Measurements from ENCODE around the gene TNFRSF8.

Gene TNFRSF8

GRCh38 chr1:12113433-12114339, 50.6 kb downstream of the TNFRSF8 start:
- H2BK120ac ChIP-seq (ENCODE audit: low read depth, low read length), result no peak overlapping the region
- no peak overlapping the region for H3K23ac ChIP-seq (ENCODE audit: low read depth, low read length, poor library complexity)
- peaks cover 0 to 23% (median 0%) of the 10 kb centered on the region in 3 experiments for H3K27me3 ChIP-seq (ENCODE audit: control insufficient read depth in 3 of 3, insufficient read depth in 3 of 3, low read depth in 1 of 3, low read length in 3 of 3)
- no peak overlapping the region for H2BK12ac ChIP-seq (ENCODE audit: low read length)
- H3K79me1 ChIP-seq (ENCODE audit: low read depth, low read length), result no peaks in the 10 kb centered on the region
- H3K4me2 ChIP-seq (ENCODE audit: insufficient read depth, low read length, poor library complexity, severe bottlenecking), result no peak overlapping the region
- H3K14ac ChIP-seq (ENCODE audit: low read length), result no peak overlapping the region
- no peak for DNase-seq (ENCODE audit: low spot score)
- WGBS, 2 donors (ENCODE audit: extremely low coverage in 2 of 2, insufficient read length in 2 of 2, insufficient replicate concordance in 1 of 2), result no CpG with 5 or more reads among the region's 7 CpGs
- no peak overlapping the region for H2AFZ ChIP-seq (ENCODE audit: low read length)
- H2BK5ac ChIP-seq (ENCODE audit: low read length), result no peak overlapping the region
- H4K8ac ChIP-seq (ENCODE audit: low read depth, low read length), result no peak overlapping the region
- no peak overlapping the region for H3K4me3 ChIP-seq (ENCODE audit: low read length in 2 of 2)
- H3K9ac ChIP-seq (ENCODE audit: low read depth, low read length, poor library complexity), result no peak overlapping the region
- H3K27ac ChIP-seq (replicated peaks; ENCODE audit: low read length), result no peak overlapping the region
- no peaks in the 10 kb centered on the region for H3K4me1 ChIP-seq (ENCODE audit: control insufficient read depth in 2 of 2, insufficient read depth in 1 of 2, low read depth in 1 of 2, low read length in 2 of 2)
- H3K18ac ChIP-seq (ENCODE audit: low read length), result no peak overlapping the region
- no peak overlapping the region for H4K91ac ChIP-seq (ENCODE audit: low read depth, low read length, poor library complexity)
- no peak overlapping the region for H2BK15ac ChIP-seq (ENCODE audit: low read length)
- H3K36me3 ChIP-seq (replicated peaks in 1 of 2; ENCODE audit: control insufficient read depth in 2 of 2, insufficient read depth in 2 of 2, low read length in 2 of 2), result no peaks in the 10 kb centered on the region
- no peak overlapping the region for H3K4ac ChIP-seq (ENCODE audit: low read length)
- H3K9me3 ChIP-seq (replicated peaks in 1 of 2; ENCODE audit: control insufficient read depth in 2 of 2, insufficient read depth in 1 of 2, low read depth in 1 of 2, low read length in 2 of 2), result no peaks in the 10 kb centered on the region
- no peak overlapping the region for H2AK5ac ChIP-seq (ENCODE audit: low read depth, low read length)

- no peaks in the 10 kb centered on the region for H3K4me1 ChIP-seq (ENCODE audit: control insufficient read depth in 2 of 2, insufficient read depth in 1 of 2, low read depth in 1 of 2, low read length in 2 of 2)
- no peak overlapping the region for H2BK12ac ChIP-seq (ENCODE audit: low read length)
- H2BK5ac ChIP-seq (ENCODE audit: low read length), result no peak overlapping the region
- no peaks in the 10 kb centered on the region for H3K79me1 ChIP-seq (ENCODE audit: low read depth, low read length)
- H3K9ac ChIP-seq (ENCODE audit: low read depth, low read length, poor library complexity), result no peak overlapping the region
- no peak overlapping the region for H3K4me3 ChIP-seq (ENCODE audit: low read length in 2 of 2)
- H3K9me3 ChIP-seq (replicated peaks in 1 of 2; ENCODE audit: control insufficient read depth in 2 of 2, insufficient read depth in 1 of 2, low read depth in 1 of 2, low read length in 2 of 2), result no peaks in the 10 kb centered on the region
- no peak overlapping the region for H3K4ac ChIP-seq (ENCODE audit: low read length)
- no peak overlapping the region for H3K23ac ChIP-seq (ENCODE audit: low read depth, low read length, poor library complexity)
- H4K91ac ChIP-seq (ENCODE audit: low read depth, low read length, poor library complexity), result no peak overlapping the region
- no peak for DNase-seq (ENCODE audit: low spot score)
- no peak overlapping the region for H3K14ac ChIP-seq (ENCODE audit: low read length)
- no peaks in the 10 kb centered on the region for H3K36me3 ChIP-seq (replicated peaks in 1 of 2; ENCODE audit: control insufficient read depth in 2 of 2, insufficient read depth in 2 of 2, low read length in 2 of 2)
- H2BK15ac ChIP-seq (ENCODE audit: low read length), result no peak overlapping the region
- no peak overlapping the region for H2AK5ac ChIP-seq (ENCODE audit: low read depth, low read length)
- no peak overlapping the region for H3K18ac ChIP-seq (ENCODE audit: low read length)
- no peak overlapping the region for H2BK120ac ChIP-seq (ENCODE audit: low read depth, low read length)
- no peak overlapping the region for H2AFZ ChIP-seq (ENCODE audit: low read length)
- H3K27me3 ChIP-seq (ENCODE audit: control insufficient read depth in 3 of 3, insufficient read depth in 3 of 3, low read depth in 1 of 3, low read length in 3 of 3), result peaks cover 0 to 17% (median 0%) of the 10 kb centered on the region in 3 experiments
- H4K8ac ChIP-seq (ENCODE audit: low read depth, low read length), result no peak overlapping the region
- H3K27ac ChIP-seq (replicated peaks; ENCODE audit: low read length), result no peak overlapping the region
- no peak overlapping the region for H3K4me2 ChIP-seq (ENCODE audit: insufficient read depth, low read length, poor library complexity, severe bottlenecking)
- no CpG with 5 or more reads among the region's 6 CpGs for WGBS, 2 donors (ENCODE audit: extremely low coverage in 2 of 2, insufficient read length in 2 of 2, insufficient replicate concordance in 1 of 2)
These were observed 51.2 kb downstream of the TNFRSF8 start for GRCh38 chr1:12114340-12114683.

GRCh38 chr1:12114916-12115315, 51.8 kb downstream of the TNFRSF8 start:
- H3K27me3 ChIP-seq (ENCODE audit: control insufficient read depth in 3 of 3, insufficient read depth in 3 of 3, low read depth in 1 of 3, low read length in 3 of 3), result peaks cover 0 to 11% (median 0%) of the 10 kb centered on the region in 3 experiments
- no CpG with 5 or more reads among the region's 9 CpGs for WGBS, 2 donors (ENCODE audit: extremely low coverage in 2 of 2, insufficient read length in 2 of 2, insufficient replicate concordance in 1 of 2)
- no peak overlapping the region for H3K14ac ChIP-seq (ENCODE audit: low read length)

GRCh38 chr1:12121212-12122003, 58.3 kb downstream of the TNFRSF8 start:
- Histone ChIP-seq H2BK15ac (ENCODE audit: low read length) (no peak overlapping the region), H3K23ac (ENCODE audit: low read depth, low read length, poor library complexity) (peak overlapping the region; percentile 62), H4K91ac (ENCODE audit: low read depth, low read length, poor library complexity) (no peak overlapping the region), H2BK120ac (ENCODE audit: low read depth, low read length) (no peak overlapping the region), H3K27me3 (ENCODE audit: control insufficient read depth in 3 of 3, insufficient read depth in 3 of 3, low read depth in 1 of 3, low read length in 3 of 3) (peaks cover 0 to 15% (median 0%) of the 10 kb centered on the region in 3 experiments), H2BK12ac (ENCODE audit: low read length) (no peak overlapping the region), H3K14ac (ENCODE audit: low read length) (no peak overlapping the region), H3K9me3 (replicated peaks in 1 of 2; ENCODE audit: control insufficient read depth in 2 of 2, insufficient read depth in 1 of 2, low read depth in 1 of 2, low read length in 2 of 2) (no peaks in the 10 kb centered on the region), H3K4ac (ENCODE audit: low read length) (no peak overlapping the region), H3K79me1 (ENCODE audit: low read depth, low read length) (no peaks in the 10 kb centered on the region), H4K8ac (ENCODE audit: low read depth, low read length) (no peak overlapping the region), H3K9ac (ENCODE audit: low read depth, low read length, poor library complexity) (no peak overlapping the region), H3K36me3 (replicated peaks in 1 of 2; ENCODE audit: control insufficient read depth in 2 of 2, insufficient read depth in 2 of 2, low read length in 2 of 2) (no peaks in the 10 kb centered on the region), H3K4me1 (ENCODE audit: control insufficient read depth in 2 of 2, insufficient read depth in 1 of 2, low read depth in 1 of 2, low read length in 2 of 2) (no peaks in the 10 kb centered on the region), H3K4me3 (ENCODE audit: low read length in 2 of 2) (no peak overlapping the region), H3K18ac (ENCODE audit: low read length) (no peak overlapping the region), H2AK5ac (ENCODE audit: low read depth, low read length) (no peak overlapping the region), H2AFZ (ENCODE audit: low read length) (no peak overlapping the region), H3K27ac (replicated peaks; ENCODE audit: low read length) (no peak overlapping the region), H2BK5ac (ENCODE audit: low read length) (no peak overlapping the region), H3K4me2 (ENCODE audit: insufficient read depth, low read length, poor library complexity, severe bottlenecking) (no peak overlapping the region)
- DNase-seq (ENCODE audit: low spot score), result no peak
- WGBS, 2 donors (ENCODE audit: extremely low coverage in 2 of 2, insufficient read length in 2 of 2, insufficient replicate concordance in 1 of 2), result no CpG with 5 or more reads among the region's 12 CpGs

More at GRCh38 chr1:12114916-12115315, 51.8 kb downstream of the TNFRSF8 start:
- Histone ChIP-seq H3K4me3 (ENCODE audit: low read length in 2 of 2) (no peak overlapping the region), H3K9me3 (replicated peaks in 1 of 2; ENCODE audit: control insufficient read depth in 2 of 2, insufficient read depth in 1 of 2, low read depth in 1 of 2, low read length in 2 of 2) (no peaks in the 10 kb centered on the region), H2BK12ac (ENCODE audit: low read length) (no peak overlapping the region), H4K8ac (ENCODE audit: low read depth, low read length) (no peak overlapping the region), H2BK120ac (ENCODE audit: low read depth, low read length) (no peak overlapping the region), H3K4ac (ENCODE audit: low read length) (no peak overlapping the region), H2AFZ (ENCODE audit: low read length) (no peak overlapping the region), H3K36me3 (replicated peaks in 1 of 2; ENCODE audit: control insufficient read depth in 2 of 2, insufficient read depth in 2 of 2, low read length in 2 of 2) (no peaks in the 10 kb centered on the region), H3K9ac (ENCODE audit: low read depth, low read length, poor library complexity) (no peak overlapping the region), H4K91ac (ENCODE audit: low read depth, low read length, poor library complexity) (no peak overlapping the region), H3K27ac (replicated peaks; ENCODE audit: low read length) (no peak overlapping the region), H3K79me1 (ENCODE audit: low read depth, low read length) (no peaks in the 10 kb centered on the region), H3K23ac (ENCODE audit: low read depth, low read length, poor library complexity) (no peak overlapping the region), H2AK5ac (ENCODE audit: low read depth, low read length) (no peak overlapping the region), H3K18ac (ENCODE audit: low read length) (no peak overlapping the region), H2BK15ac (ENCODE audit: low read length) (no peak overlapping the region), H3K4me2 (ENCODE audit: insufficient read depth, low read length, poor library complexity, severe bottlenecking) (no peak overlapping the region), H2BK5ac (ENCODE audit: low read length) (no peak overlapping the region), H3K4me1 (ENCODE audit: control insufficient read depth in 2 of 2, insufficient read depth in 1 of 2, low read depth in 1 of 2, low read length in 2 of 2) (no peaks in the 10 kb centered on the region)
- DNase-seq (ENCODE audit: low spot score), result no peak
